ENCODE data around the gene C1QA. TPM values are rescaled to one million over a fixed set of nuclear protein-coding genes. Genes with fewer than 3 reads are reported as not detected.

The C1QA gene
- total RNA-seq, 1 donor from 2014 or later = 935 TPM

GRCh38 chr1:22606161-22606560 is 30.3 kb upstream of the C1QA start:
- H3K27me3 ChIP-seq (ENCODE audit: low read depth) = peaks cover 45% of the 10 kb centered on the region
- ATAC-seq = no peak
- no peak overlapping the region for H3K27ac ChIP-seq
- no peak for DNase-seq
- H3K4me1 ChIP-seq = no peaks in the 10 kb centered on the region
- intact Hi-C loops (cut with DNase I) = no loop called here
- no peaks in the 10 kb centered on the region for H3K36me3 ChIP-seq
- TF ChIP-seq CTCF (IDR thresholded peaks at IDR 0.05) = no peak
- H3K9me3 ChIP-seq = no peaks in the 10 kb centered on the region
- H3K4me3 ChIP-seq = no peak overlapping the region

GRCh38 chr1:22607154-22607553 is 29.3 kb upstream of the C1QA start:
- no peak for TF ChIP-seq CTCF (IDR thresholded peaks at IDR 0.05)
- H3K36me3 ChIP-seq = no peaks in the 10 kb centered on the region
- no peak overlapping the region for H3K4me3 ChIP-seq
- H3K27me3 ChIP-seq (ENCODE audit: low read depth) = peaks cover 44% of the 10 kb centered on the region
- H3K4me1 ChIP-seq = no peaks in the 10 kb centered on the region
- intact Hi-C loops (cut with DNase I) = no loop called here
- DNase-seq = peak; percentile 17
- no peak for ATAC-seq
- H3K27ac ChIP-seq = no peak overlapping the region
- H3K9me3 ChIP-seq = no peaks in the 10 kb centered on the region

- Histone ChIP-seq H3K4me3 (no peak overlapping the region), H3K27ac (no peak overlapping the region), H3K36me3 (no peaks in the 10 kb centered on the region), H3K27me3 (ENCODE audit: low read depth) (peaks cover 35% of the 10 kb centered on the region), H3K4me1 (no peaks in the 10 kb centered on the region), H3K9me3 (no peaks in the 10 kb centered on the region)
- TF ChIP-seq CTCF (IDR thresholded peaks at IDR 0.05) = no peak
- DNase-seq = no peak
- intact Hi-C loops (cut with DNase I) = no loop called here
- ATAC-seq = no peak
These were observed 28.1 kb upstream of the C1QA start for GRCh38 chr1:22608361-22608760.

- Histone ChIP-seq H3K4me1 (no peaks in the 10 kb centered on the region), H3K27me3 (ENCODE audit: low read depth) (peaks cover 29% of the 10 kb centered on the region), H3K9me3 (no peaks in the 10 kb centered on the region), H3K36me3 (no peaks in the 10 kb centered on the region), H3K4me3 (no peak overlapping the region), H3K27ac (no peak overlapping the region)
- intact Hi-C loops (cut with DNase I) = no loop called here
- ATAC-seq (no peak), DNase-seq (peak; percentile 6)
- no peak for TF ChIP-seq CTCF (IDR thresholded peaks at IDR 0.05)
These were observed 27.1 kb upstream of the C1QA start for GRCh38 chr1:22609291-22609690.

GRCh38 chr1:22611530-22611947 is 24.9 kb upstream of the C1QA start:
- peak; percentile 41 to 56 for ATAC-seq
- peaks cover 29% of the 10 kb centered on the region for H3K27me3 ChIP-seq (ENCODE audit: low read depth)
- no peaks in the 10 kb centered on the region for H3K4me1 ChIP-seq
- no peak overlapping the region for H3K27ac ChIP-seq
- peak; percentile 46 for DNase-seq
- intact Hi-C loops (cut with DNase I) = no loop called here
- TF ChIP-seq CTCF (IDR thresholded peaks at IDR 0.05) = no peak
- H3K9me3 ChIP-seq = no peaks in the 10 kb centered on the region
- H3K4me3 ChIP-seq = no peak overlapping the region
- H3K36me3 ChIP-seq = no peaks in the 10 kb centered on the region
